Chondrocyte (in vitro differentiated cells): ENCODE measurements around the gene TMED6. TPM values are rescaled to one million over a fixed set of nuclear protein-coding genes. Genes with fewer than 3 reads are reported as not detected.

Experiments used
- DNase-seq: peaks from one replicate; pipeline ENCODE4 v3.0.0; 2021; ENCODE audit warnings: mixed read lengths, low spot score
- H3K27ac Mint-ChIP-seq: one replicate; pipeline ENCODE4 v1.8.0; 2021; ENCODE audit warnings: mild to moderate bottlenecking, moderate library complexity, mixed read lengths; ENCODE audit not compliant: unreplicated experiment
- H3K27me3 Mint-ChIP-seq: 2 replicates; pipeline ENCODE4 v1.8.0; 2021; ENCODE audit warnings: low read depth, mixed read lengths
- H3K36me3 Mint-ChIP-seq: 2 replicates; pipeline ENCODE4 v1.8.0; 2021; ENCODE audit warnings: low read depth, mixed read lengths
- H3K4me1 Mint-ChIP-seq: 2 replicates; pipeline ENCODE4 v1.8.0; 2021; ENCODE audit warnings: low read depth, mild to moderate bottlenecking, mixed read lengths
- H3K4me3 Mint-ChIP-seq: one replicate; pipeline ENCODE4 v1.8.0; 2021; ENCODE audit warnings: mild to moderate bottlenecking, moderate library complexity, mixed read lengths; ENCODE audit not compliant: unreplicated experiment
- H3K9me3 Mint-ChIP-seq: 2 replicates; pipeline ENCODE4 v1.8.0; 2021; ENCODE audit warnings: low read depth, mixed read lengths
- total RNA-seq: library from RNA; stranded (reverse); gene quantifications from 3 replicates; pipeline ENCODE4 v1.2.1, GENCODE V29; 2021
- TF ChIP-seq, protein P1 (sequence below): fragments of 200-600 bp; sonication (generic); IDR thresholded peaks from 2 replicates; pipeline ENCODE4 v1.5.0; 2021; ENCODE audit warnings: antibody characterized with exemption, mild to moderate bottlenecking, moderate library complexity

TMED6 gene
- total RNA-seq, 1 donor from 2014 or later: 0.55 TPM

GRCh38 chr16:69314534-69314933, 37.1 kb downstream of the TMED6 start:
- Mint-ChIP-seq H3K36me3 (peaks cover 19% of the 10 kb centered on the region), H3K27me3 (no peaks in the 10 kb centered on the region), H3K4me1 (peaks cover 17% of the 10 kb centered on the region), H3K27ac (no peak overlapping the region), H3K9me3 (no peaks in the 10 kb centered on the region), H3K4me3 (no peak overlapping the region)
- DNase-seq: peak; percentile 35
- TF ChIP-seq, protein P1, sequence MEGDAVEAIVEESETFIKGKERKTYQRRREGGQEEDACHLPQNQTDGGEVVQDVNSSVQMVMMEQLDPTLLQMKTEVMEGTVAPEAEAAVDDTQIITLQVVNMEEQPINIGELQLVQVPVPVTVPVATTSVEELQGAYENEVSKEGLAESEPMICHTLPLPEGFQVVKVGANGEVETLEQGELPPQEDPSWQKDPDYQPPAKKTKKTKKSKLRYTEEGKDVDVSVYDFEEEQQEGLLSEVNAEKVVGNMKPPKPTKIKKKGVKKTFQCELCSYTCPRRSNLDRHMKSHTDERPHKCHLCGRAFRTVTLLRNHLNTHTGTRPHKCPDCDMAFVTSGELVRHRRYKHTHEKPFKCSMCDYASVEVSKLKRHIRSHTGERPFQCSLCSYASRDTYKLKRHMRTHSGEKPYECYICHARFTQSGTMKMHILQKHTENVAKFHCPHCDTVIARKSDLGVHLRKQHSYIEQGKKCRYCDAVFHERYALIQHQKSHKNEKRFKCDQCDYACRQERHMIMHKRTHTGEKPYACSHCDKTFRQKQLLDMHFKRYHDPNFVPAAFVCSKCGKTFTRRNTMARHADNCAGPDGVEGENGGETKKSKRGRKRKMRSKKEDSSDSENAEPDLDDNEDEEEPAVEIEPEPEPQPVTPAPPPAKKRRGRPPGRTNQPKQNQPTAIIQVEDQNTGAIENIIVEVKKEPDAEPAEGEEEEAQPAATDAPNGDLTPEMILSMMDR: no peak

DNA sequence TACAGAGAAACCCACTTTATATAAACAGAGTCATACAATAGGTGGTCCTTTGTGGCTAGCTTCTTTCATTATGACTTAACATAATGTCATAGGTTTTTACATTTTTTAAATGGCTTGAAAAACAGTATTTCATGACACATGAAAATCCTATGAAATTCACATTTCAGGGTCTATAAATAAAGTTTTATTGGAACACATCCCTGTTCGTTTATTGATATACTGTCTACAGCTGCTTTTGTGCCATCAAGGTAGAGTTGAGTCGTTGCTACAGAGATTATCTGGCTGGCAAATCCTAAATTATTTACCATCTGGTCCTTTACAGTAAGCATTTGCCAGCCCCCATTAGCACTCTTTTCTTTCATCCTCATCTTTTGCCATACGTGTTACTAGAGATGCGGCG, 38.1 kb downstream of the TMED6 start:
- H3K27ac Mint-ChIP-seq: no peak overlapping the region
- H3K4me1 Mint-ChIP-seq: peaks cover 17% of the 10 kb centered on the region
- H3K4me3 Mint-ChIP-seq: peak overlapping the region; percentile 48
- TF ChIP-seq, protein P1: no peak
- H3K36me3 Mint-ChIP-seq: peaks cover 18% of the 10 kb centered on the region
- no peaks in the 10 kb centered on the region for H3K27me3 Mint-ChIP-seq
- no peak for DNase-seq
- H3K9me3 Mint-ChIP-seq: no peaks in the 10 kb centered on the region

- no peaks in the 10 kb centered on the region for H3K27me3 Mint-ChIP-seq
- peaks cover 17% of the 10 kb centered on the region for H3K4me1 Mint-ChIP-seq
- H3K4me3 Mint-ChIP-seq: peak overlapping the region; percentile 98
- TF ChIP-seq, protein P1: no peak
- H3K36me3 Mint-ChIP-seq: peaks cover 16% of the 10 kb centered on the region
- no peaks in the 10 kb centered on the region for H3K9me3 Mint-ChIP-seq
- H3K27ac Mint-ChIP-seq: peak overlapping the region; percentile 94
- peak; percentile 79 for DNase-seq
Measured at GRCh38 chr16:69311533-69312387, 39.8 kb downstream of the TMED6 start.

DNA sequence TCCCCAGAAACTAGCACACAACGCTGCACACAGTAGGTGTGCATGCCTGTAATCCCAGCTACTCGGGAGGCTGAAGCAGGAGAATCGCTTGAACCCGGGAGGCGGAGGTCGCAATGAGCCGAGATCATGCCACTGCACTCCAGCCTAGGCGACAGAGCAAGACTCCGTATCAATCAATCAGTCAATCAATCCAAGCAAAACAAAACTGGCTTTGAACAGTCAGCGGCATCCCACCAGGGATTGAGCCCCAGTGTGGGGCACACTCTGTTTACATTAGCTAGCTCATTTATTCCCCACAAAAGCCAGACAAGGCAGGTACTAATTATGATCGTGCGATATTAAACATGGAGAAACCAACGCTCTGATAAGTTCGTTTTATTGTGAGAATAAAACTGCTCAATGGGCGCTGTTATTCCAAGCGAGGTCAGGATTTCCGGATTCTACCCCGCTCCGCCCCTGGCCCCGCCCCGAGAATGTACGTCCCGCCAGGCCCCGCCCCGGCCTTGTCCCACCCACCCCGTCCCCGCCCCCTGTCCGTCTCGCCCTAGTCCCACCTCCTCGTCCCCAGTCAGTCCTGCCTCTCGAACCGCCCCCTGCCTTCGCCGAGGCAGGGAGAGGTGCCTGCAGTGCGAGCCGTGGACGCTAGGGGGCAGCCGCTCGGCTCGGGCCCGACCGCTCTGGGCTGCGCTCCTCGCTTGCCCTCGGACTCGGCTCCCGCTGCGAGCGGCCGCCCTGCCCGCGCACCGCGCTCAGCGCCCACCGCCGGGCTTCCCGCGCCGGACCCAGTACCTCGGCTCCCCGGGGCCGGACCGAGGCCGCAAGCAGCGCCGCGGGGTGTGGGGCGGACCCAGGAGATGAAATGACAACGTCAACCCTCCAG, 40.7 kb downstream of the TMED6 start, which contains the start of gene VPS4A:
Gene VPS4A, plus strand, starts transcription at position 698 of the 880 bp plus-strand sequence. Its CDS starts 162 bp downstream, at position 860.
- peak; percentile 97 for DNase-seq
- Mint-ChIP-seq H3K4me1 (peaks cover 17% of the 10 kb centered on the region), H3K27me3 (no peaks in the 10 kb centered on the region), H3K9me3 (no peaks in the 10 kb centered on the region), H3K36me3 (peaks cover 11% of the 10 kb centered on the region), H3K4me3 (peak within 1 kb of the TSS; percentile 98), H3K27ac (peak within 1 kb of the TSS; percentile 94)
- TF ChIP-seq, protein P1: peak; percentile 84

- peak overlapping the region; percentile 39 for H3K27ac Mint-ChIP-seq
- H3K4me1 Mint-ChIP-seq: peaks cover 17% of the 10 kb centered on the region
- no peaks in the 10 kb centered on the region for H3K9me3 Mint-ChIP-seq
- H3K27me3 Mint-ChIP-seq: no peaks in the 10 kb centered on the region
- H3K36me3 Mint-ChIP-seq: peaks cover 12% of the 10 kb centered on the region
- TF ChIP-seq, protein P1: no peak
- H3K4me3 Mint-ChIP-seq: no peak overlapping the region
- DNase-seq: peak; percentile 66
Measured at GRCh38 chr16:69309316-69309715, 42.3 kb downstream of the TMED6 start.
